Endometrial microvascular endothelial cells (primary cell): ENCODE results near the gene ACIN1. TPM values are rescaled to one million over a fixed set of nuclear protein-coding genes. Genes with fewer than 3 reads are reported as not detected.

ENCODE experiments used
- in situ Hi-C: cut with HindIII; loops from 2 replicates; pipeline ENCODE4 v1.10.0; 2017; ENCODE audit warnings: low sequenced_read_pairs, low pct_unique_long_range_greater_than_20kb; ENCODE audit errors: inconsistent ontology term
- total RNA-seq: library from RNA; depleted of rRNA; stranded (reverse); fragments of >200 nt; gene quantifications from one replicate; pipeline ENCODE4 v1.2.3, GENCODE V29; 2015; ENCODE audit errors: inconsistent ontology term

Gene ACIN1
- total RNA-seq, 1 donor from 2014 or later, result 75.6 TPM

DNA sequence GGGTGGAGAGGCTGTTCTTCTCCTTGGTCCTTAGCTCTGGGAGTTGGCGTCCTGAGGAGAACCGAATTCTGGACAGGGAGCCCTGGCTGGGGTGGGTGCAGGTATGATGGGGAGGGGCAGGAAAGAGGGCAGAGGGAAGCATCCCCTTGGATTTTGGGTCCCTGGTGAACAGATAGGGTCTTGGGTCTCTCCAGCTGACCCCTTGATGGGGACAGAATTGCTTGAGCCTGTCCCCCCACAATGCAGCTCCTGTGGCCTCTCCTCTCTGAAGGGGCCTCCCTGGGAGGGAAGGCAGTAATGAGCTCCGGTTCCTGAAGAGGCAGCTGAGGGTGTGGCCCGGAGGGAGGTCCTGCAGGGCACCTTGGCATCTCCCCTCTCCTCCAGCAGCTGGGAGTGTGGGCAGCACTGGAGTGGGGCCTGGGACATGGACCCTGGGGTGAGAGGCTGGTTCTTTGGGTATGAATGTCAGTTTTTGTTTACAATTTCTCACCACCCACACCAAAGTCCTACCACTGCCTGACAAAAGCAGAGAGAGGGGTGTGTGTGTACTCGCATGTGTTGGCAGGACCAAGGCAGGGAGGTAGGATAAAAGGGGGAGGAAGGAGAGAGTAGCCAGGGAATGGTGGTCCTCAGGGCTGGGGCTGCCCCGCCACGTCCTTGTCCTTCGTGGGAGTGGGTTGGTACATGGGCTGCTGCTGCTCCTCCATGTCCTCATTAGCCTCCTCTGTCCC, 31.8 kb upstream of the ACIN1 start:
- in situ Hi-C loops, result no loop called here

DNA sequence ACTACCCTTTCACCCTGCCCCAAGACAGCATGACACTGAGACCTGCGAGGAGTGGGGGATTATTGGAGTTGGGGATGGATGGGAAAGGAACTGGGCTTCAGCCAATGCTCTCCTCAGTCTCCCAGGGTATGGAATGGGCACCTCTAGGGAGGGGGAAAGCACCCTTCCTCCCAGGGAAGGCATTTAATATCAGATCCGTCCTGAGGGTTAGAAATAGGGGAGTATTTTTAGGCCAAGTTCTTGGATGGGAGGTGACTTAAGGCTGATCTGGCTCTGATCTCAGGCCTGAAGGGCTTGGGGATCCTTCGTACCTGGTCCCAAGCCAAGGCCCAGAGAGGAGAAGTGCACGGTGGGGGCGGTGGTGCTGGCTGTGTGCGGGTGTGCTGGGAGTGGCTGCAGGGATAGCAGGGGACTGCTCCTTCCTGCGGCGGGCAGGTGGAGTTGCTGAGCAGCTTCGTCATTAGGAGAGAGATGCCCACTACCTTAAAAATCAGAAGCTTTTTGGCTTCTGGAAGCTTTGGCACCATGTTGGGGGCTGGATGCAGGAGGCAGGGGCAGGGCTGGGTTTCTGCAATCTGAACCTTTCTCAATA, 31.1 kb upstream of the ACIN1 start:
- in situ Hi-C loops, result no loop called here

DNA sequence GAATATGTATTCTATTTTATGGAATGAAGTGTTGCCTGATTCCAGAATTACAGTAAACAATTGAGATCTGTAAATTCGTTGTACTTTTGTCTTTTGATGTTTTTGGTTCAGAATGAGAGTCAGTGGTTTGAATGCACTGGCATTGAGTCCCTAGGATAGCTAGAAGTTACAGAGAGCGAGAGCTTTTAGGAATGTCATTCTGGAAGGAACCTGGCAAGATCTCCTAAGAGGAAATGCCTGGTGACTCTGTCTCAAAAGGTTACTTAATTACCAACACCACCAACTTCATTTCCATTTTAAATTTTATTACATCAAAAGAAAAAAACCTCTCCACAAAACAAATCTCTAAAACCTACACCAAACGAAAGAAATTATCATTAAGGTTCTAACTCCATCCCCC, 30.1 kb upstream of the ACIN1 start:
- in situ Hi-C loops, result no loop called here

DNA sequence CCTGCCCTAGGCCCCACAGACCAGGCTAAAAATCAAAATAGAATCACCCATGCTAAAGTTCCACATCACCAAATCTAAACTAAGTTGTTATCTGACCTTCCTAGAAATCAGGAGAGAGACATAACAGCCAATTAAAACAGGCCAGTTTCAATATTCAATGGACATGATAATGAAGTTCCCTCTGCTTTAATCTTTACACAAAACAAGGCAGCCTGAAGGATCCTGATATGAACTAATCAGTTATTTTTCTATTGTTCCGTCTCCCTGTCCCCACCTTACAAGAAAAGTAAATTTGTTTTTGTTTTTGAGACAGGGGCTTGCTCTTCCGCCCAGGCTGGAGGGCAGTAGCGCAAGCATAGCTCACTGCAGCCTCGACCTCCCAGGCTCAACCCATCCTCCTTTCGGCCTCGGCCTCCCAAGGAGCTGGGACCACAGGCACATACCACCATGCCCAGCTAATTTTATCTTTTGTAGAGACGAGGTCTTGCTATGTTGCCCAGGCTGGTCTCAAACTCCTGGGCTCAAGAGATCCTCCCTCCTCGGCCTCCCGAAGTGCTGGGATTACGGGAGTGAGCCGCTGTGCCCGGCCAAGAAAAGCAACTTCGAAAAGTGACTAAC, 29.5 kb upstream of the ACIN1 start:
- in situ Hi-C loops, result no loop called here

DNA sequence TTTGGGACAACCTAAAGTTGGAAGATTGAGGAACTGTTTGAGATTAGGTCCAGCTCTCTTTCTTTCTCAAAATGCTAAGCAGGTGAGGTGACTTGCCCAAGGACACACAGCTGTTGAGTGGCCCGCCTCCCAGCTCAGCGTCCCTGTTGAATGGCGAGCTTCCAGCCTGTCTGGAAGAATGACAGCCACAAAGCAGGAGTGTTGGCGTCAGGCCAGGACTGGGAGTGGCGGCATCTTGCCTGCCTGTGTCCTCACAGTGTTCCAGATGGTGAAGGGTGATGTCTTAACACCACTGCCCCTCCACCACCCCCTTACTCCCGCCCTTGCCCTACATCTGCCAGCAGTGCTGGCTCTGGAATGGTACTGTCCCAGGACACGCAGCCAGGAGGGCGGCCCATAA, 28.5 kb upstream of the ACIN1 start:
- in situ Hi-C loops, result no loop called here

DNA sequence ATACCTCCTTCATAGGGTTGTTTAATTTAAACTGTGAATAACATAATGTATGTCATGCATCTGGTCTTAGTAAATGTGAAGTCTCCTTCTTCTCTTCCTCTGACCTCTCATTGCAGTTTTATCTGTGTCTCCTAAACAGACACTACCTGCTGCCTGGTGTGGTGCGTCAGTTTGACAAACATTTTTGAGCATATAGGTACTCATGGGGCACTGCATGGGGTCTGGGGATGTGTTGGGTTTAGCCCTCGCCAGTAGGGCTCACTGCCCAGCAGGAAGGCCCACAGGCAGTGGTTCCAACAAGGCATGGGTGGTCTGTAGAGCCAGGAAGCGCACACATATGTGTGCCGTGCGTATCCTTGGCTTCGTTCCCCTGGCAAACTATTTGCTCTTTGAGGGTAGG, 27.1 kb upstream of the ACIN1 start:
- in situ Hi-C loops, result no loop called here

DNA sequence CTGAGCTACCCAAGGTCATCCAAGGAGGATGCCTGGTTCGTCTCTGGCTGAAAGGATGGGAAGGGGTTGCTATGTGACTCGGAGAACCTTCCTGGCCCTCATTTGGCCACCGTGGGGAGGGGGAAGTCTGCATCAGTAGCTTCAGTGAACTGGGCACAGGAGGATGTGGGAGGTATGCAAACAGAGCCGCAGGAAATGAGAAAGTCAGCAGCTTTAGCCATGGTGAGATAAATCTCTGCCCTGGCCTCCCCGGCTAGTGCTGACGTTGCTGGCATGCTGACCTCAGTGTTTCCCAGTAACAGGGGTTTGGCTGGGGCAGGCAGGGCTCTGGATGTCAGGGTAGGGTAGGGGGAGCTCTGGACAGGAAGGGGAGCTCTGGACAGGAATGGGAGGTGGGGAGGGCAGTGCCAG, 26.4 kb upstream of the ACIN1 start:
- in situ Hi-C loops, result no loop called here

DNA sequence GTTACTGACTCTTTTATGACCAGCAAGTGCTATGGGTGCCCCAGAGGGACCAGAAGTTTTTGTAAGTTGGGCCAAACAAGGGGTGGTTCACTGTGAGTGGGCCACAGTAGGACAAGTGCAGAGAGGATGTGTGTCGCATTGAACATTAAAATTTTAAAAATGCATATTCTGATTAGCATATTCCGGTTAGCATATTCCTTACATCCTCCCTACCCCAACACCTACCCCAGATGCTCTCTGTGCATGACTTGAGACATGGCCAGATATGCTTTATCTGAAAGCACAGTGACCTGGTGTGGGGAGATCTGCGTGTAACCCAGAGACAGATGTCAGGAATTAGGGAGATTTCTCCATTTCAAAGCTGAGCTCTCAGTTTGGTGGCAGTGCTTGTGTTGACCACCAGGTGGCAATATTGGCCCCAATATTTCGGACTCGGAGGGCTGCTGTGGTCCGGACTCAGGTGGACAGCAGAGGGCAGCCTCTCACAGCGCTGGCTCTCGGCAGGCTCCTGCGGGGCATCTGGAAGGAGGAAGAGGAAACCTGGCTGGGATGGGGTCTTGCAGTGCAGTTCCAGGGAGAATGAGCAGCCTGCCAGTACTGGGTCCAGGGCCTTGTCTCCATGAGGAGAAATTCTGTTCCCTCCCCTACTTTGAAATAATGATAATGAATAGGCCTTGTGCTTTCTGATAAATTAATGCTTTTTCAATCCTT, 25.8 kb upstream of the ACIN1 start:
- in situ Hi-C loops, result no loop called here

DNA sequence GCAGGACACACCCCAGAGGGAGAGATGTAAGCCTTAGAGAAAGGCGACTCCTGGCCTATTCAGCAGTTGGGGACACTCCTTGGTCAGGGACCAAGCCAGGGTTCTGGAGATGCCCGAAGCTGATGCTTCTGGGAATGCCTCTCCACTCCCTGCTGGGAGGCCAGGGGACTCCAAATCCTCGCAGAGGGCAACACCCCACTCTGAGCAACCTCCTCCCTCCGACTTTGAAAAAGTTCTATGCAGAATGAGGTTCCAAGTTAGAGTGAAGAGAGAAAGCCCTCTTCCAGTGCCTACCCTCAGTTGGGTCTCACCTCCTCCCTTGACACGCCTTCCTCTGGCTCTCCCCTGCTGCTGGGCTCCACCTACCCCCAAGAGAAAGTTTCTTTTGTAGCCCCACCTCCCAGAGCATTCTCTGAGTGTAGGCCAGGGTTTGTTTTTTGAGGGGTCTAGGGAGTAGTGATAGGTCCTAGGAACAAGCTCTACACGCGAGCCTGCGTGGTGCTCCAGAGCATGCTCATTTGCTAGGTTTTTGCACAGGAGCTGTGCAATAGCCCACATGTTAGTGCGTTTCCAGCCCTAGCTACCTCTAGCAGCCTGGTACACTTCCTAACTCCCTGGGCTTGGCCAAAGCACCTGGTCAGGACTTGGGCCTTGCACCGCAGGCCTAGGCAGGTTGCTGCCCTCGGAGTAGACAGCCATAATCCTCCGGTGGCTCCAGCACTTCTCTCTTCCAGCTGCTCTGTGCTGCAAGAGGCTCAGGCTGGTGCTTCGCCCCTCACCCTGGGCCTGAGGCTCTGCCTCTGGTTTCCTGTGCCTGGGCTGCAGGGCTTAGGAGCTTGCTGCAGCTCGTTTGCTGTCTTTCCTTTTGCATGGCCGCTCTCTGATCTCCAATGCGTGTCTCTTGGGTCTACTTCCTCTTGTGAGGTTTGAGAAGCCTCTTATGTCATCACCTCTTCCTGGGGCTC, 24.7 kb upstream of the ACIN1 start:
- in situ Hi-C loops, result no loop called here

DNA sequence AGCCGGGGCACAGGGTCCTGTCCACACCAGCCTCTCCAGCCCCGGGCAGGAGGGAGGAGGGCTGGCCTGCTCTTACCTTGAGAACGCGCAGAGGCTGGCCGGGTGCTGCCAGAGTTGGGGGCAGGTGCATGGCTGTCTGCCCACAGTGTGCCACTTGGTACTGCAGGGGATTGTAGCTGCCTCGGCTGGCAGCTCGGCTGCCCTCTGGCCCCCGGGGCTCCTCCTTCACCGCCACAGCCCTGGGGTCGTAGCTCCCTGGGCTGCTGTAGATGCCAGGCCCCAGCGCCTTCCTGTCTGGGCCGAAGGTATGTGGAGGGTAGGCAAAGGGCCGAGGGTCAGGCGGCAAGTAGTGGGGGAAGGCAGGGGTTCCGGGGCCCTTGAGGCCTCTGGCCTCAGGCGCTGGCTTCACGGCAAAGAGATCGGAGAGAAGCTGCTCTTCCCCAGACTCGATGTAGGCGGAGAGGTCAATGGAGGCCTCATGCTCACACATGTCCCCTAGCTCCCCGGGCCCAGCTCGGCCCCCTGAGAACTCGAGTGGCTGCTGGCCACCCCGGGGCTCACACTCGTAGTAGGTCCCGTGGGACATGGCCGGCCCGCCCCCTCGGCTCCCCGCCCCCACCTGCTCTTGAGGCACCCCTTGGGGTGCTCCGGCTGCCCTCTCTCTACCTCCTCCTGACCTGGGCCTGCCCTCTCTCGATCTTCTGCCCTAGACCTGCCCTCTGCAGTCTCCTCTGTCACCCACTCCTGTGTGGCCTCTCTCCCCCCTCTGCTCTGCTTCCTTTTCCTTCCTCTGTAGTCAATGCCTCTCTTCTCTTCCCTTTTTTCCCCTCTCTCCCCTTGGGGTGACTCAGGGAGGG, 23.8 kb upstream of the ACIN1 start, which contains the start of gene CEBPE:
CEBPE (minus strand) TSS at position 750 of the 857 bp plus-strand sequence; CDS start at position 586, 164 bp downstream.
- in situ Hi-C loops, result no loop called here

DNA sequence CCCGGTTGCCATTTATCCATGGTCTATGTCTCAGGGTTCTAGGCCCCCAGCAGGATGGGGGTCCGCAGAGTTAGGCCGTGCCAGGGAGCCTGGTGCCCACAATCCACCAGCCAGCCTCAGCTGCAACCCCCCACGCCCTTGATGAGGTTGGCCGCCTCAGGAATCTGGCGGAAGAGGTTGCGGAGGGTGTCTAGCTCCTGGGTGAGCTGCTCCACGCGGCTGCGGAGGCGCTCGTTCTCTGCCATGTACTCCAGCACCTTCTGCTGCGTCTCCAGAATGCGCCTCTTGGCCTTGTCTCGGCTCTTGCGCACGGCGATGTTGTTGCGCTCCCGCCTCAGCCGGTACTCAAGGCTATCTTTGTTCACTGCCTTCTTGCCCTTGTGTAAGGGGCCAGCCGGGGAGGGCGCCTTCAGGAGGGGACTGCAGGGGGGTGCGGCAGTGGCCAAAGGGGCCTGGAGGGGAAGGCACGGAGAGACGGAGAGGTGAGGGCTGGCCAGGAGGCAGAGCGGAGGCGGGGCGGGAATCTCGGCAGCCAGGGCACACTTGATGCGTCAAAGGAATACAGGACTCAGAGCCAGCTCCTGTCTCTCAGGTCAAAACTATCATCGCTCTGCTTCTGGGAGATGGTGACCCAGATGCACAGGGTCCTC, 22.6 kb upstream of the ACIN1 start:
- in situ Hi-C loops, result no loop called here

DNA sequence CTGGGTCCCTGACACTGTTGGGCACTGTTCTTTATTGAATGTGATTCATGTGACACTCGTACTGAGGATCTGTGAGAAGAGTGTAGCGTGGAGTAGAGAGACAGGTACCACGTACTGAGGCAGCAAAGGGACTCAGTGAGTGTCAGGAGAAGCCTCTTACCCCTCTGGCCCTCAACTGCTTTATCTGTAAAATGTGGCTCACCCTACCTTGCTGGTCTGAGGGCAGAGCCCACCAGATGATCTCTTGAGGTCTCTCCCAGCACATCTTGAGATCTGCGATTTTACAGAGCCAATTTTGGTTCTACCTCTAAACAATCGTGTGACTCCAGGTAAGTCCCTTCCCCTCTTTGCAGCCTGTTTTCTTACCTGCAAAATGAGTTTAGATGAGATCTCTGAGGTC, 21.0 kb upstream of the ACIN1 start:
- in situ Hi-C loops, result no loop called here

DNA sequence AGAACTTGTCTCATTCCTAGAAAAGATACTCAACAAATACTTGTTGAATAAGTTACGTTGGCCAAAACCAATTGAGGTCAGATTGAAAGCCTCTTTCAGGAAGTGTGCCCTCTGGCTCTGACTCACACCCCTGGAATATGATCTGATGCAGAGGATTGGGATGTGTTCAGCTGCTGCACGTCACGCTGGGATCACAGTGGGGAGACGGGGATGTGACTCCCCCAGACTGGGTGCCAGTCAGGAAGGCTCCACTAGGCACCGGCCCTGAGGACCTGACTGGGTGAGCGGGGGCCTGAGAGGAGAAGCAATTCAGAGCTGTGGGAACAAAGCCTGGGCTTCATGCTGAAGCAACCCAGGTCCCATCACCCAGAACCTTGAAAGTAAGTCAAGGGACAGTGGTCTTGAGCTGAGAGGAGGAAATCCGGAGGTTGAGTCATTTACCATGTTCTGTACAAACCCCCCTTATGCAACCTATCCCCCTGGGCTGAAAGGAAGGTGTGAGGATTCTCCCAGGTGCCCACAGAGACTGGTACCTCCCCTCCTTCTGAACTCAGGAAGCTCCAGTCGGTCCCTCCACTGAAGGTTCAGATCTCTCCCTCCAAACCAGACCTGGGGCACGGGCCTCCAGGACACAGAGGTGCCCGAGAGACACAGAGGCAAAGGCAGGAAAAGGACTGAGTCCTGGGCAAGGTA, 20.2 kb upstream of the ACIN1 start:
- in situ Hi-C loops, result no loop called here

DNA sequence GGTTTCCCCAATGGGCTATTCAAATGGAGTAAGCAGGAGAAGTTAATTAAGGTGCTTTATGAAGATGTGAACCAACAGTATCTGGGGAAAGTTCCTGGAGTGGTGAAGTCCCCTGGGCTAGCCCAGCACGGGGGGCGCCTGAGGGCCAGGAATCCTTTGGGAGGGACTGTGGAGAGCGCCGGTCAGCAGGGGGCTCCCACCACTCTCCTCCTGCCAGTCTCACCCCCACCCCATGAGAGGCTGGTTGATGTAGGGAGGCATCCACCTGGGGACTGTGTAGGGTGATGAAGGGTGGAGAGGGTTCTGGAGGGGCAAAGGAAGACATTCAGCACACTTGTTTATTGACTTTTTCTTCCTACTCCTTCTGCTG, 19.7 kb upstream of the ACIN1 start:
- in situ Hi-C loops, result no loop called here

DNA sequence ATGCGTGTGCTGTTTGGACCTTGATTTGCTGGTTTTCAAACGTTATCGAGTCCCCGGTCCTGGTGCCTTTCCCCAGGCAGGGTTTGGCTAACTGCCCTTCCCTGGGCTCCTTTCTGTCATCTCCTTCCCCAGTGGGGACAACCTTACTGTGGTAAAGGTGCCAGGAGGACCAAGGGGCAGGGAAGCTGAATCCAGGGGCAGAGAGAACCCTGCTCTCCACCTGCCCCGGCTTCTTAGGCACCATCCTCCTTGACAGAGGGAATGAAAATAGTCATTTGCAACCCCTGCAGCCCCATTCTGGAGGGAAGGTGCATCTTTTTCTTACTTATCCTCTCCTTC, 19.2 kb upstream of the ACIN1 start:
- in situ Hi-C loops, result no loop called here

DNA sequence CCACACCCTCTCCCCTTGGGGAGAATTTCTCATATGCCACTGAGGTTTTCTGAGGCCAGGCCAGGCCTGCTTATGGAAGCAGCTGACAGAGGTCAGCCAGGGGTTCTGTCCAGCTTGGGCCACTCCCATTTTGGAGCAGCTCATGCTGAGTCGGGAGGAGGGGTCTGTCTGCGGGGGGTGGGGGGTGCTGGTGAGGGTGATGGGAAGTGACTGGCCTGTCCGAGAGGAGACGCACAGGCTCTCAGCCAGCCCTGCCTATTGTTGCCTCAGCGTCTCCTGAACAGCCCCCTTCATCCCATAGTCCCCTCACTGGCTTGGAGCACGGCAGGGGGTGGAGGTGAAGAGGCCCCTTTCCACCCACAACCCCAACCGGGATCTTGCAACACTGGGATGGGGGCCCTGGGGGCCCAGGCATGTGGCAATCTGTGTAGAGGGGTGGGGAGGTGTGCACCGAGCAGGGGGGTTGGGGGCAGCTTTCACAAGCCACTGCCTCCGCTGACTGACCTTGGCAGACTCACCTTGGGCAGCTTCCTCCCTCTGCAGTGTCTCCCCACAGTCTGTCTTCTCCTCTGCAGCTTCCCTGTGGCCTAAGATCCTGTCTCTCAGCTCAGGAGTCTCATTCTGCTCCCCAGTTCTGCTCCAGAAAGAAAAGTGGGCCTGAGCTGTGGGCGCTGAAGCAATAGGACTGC, 18.6 kb upstream of the ACIN1 start:
- in situ Hi-C loops, result no loop called here
